KMS-11 (cell line): ENCODE data around the gene PLAAT3.
"Not testable (repeated sequence)": the region's sequence is repeated elsewhere in the genome, so short reads cannot be mapped to it uniquely, and the experiment has no call there.

ENCODE experiments used
- H2AFZ ChIP-seq: fragments of 200-600 bp; sonication (generic); 2 replicates; pipeline ENCODE4 v1.6.1; 2016; ENCODE audit warnings: antibody characterized with exemption, mixed run types, low read depth
- H3K27ac ChIP-seq: fragments of 200-600 bp; sonication (generic); 2 replicates; pipeline ENCODE4 v1.6.1; 2016; ENCODE audit warnings: mild to moderate bottlenecking, mixed run types
- H3K27me3 ChIP-seq: fragments of 200-600 bp; sonication (generic); 2 replicates; pipeline ENCODE4 v1.6.1; 2017; ENCODE audit warnings: mild to moderate bottlenecking, low read depth, mixed run types, moderate library complexity; ENCODE audit not compliant: insufficient read depth
- H3K36me3 ChIP-seq: fragments of 200-600 bp; sonication (generic); 2 replicates; pipeline ENCODE4 v1.6.1; 2017; ENCODE audit warnings: mild to moderate bottlenecking, mixed run types; ENCODE audit not compliant: insufficient read depth
- H3K4me1 ChIP-seq: fragments of 200-600 bp; sonication (generic); 2 replicates; pipeline ENCODE4 v1.6.1; 2016; ENCODE audit warnings: mild to moderate bottlenecking, low read depth, mixed run types; ENCODE audit not compliant: poor library complexity, severe bottlenecking
- H3K4me2 ChIP-seq: fragments of 200-600 bp; sonication (generic); 2 replicates; pipeline ENCODE4 v1.7.0; 2016; ENCODE audit warnings: mild to moderate bottlenecking, mixed run types
- H3K4me3 ChIP-seq: fragments of 200-600 bp; sonication (generic); IDR thresholded peaks from 2 replicates; pipeline ENCODE4 v1.6.1; 2017; ENCODE audit warnings: low read depth, low read length, mixed read lengths; ENCODE audit not compliant: insufficient read depth
- H3K79me2 ChIP-seq: fragments of 200-600 bp; sonication (generic); 2 replicates; pipeline ENCODE4 v1.6.1; 2016; ENCODE audit warnings: low read depth, mixed run types; ENCODE audit not compliant: insufficient read depth
- H3K9ac ChIP-seq: fragments of 200-600 bp; sonication (generic); 2 replicates; pipeline ENCODE4 v1.6.1; 2016; ENCODE audit warnings: mild to moderate bottlenecking, mixed run types
- H4K20me1 ChIP-seq: fragments of 200-600 bp; sonication (generic); 2 replicates; pipeline ENCODE4 v1.6.1; 2016; ENCODE audit warnings: mild to moderate bottlenecking, mixed run types; ENCODE audit not compliant: insufficient read depth
- CTCF ChIP-seq: fragments of 200-600 bp; sonication (generic); conservative IDR thresholded peaks from 2 replicates; pipeline ENCODE4 v1.6.1; 2017; ENCODE audit warnings: low read depth, mild to moderate bottlenecking, antibody characterized with exemption, low read length, moderate library complexity, mixed read lengths

Gene PLAAT3

GRCh38 chr11:63543711-63544110 lies 70.5 kb downstream of the PLAAT3 start:
- no peaks in the 10 kb centered on the region for H3K36me3 ChIP-seq
- H4K20me1 ChIP-seq, result no peaks in the 10 kb centered on the region
- peaks cover 1% of the 10 kb centered on the region for H3K4me1 ChIP-seq
- TF ChIP-seq CTCF, result no peak
- no peaks in the 10 kb centered on the region for H3K79me2 ChIP-seq
- no peak overlapping the region for H2AFZ ChIP-seq
- H3K27ac ChIP-seq, result no peak overlapping the region
- no peak overlapping the region for H3K9ac ChIP-seq
- H3K4me3 ChIP-seq, result no peak overlapping the region
- H3K4me2 ChIP-seq, result no peak overlapping the region
- H3K27me3 ChIP-seq, result no peaks in the 10 kb centered on the region

- H3K27ac ChIP-seq, H3K27me3 ChIP-seq, H3K4me2 ChIP-seq, H3K9ac ChIP-seq, H3K4me3 ChIP-seq, H2AFZ ChIP-seq, H4K20me1 ChIP-seq, H3K79me2 ChIP-seq, H3K36me3 ChIP-seq: not testable (repeated sequence)
- H3K4me1 ChIP-seq, result peaks cover 13% of the 10 kb centered on the region
Observed at GRCh38 chr11:63542506-63542905, 71.7 kb downstream of the PLAAT3 start.

GRCh38 chr11:63537293-63538101 lies 76.7 kb downstream of the PLAAT3 start:
- H3K36me3 ChIP-seq, result no peaks in the 10 kb centered on the region
- H3K4me1 ChIP-seq, result peaks cover 63% of the 10 kb centered on the region
- H3K9ac ChIP-seq, result peak overlapping the region; percentile 49
- H3K4me2 ChIP-seq, result peak overlapping the region; percentile 90
- TF ChIP-seq CTCF, result no peak
- H4K20me1 ChIP-seq, result no peaks in the 10 kb centered on the region
- H3K27me3 ChIP-seq, result no peaks in the 10 kb centered on the region
- peak overlapping the region; percentile 38; the same call in 1 of the 2 replicates for H2AFZ ChIP-seq
- H3K79me2 ChIP-seq, result no peaks in the 10 kb centered on the region
- H3K4me3 ChIP-seq, result peak overlapping the region; percentile 34
- H3K27ac ChIP-seq, result peak overlapping the region; percentile 80

- Histone ChIP-seq H3K9ac (peak within 1 kb of the TSS; percentile 49), H2AFZ (peak within 1 kb of the TSS; percentile 38), H3K36me3 (no peaks in the 10 kb centered on the region), H3K4me3 (peak within 1 kb of the TSS; percentile 34), H3K79me2 (no peaks in the 10 kb centered on the region), H4K20me1 (no peaks in the 10 kb centered on the region), H3K4me1 (peaks cover 70% of the 10 kb centered on the region), H3K27ac (peak within 1 kb of the TSS; percentile 80), H3K27me3 (no peaks in the 10 kb centered on the region), H3K4me2 (peak within 1 kb of the TSS; percentile 90)
- no peak for TF ChIP-seq CTCF
Observed at GRCh38 chr11:63536669-63537292, 77.5 kb downstream of the PLAAT3 start, which contains the start of gene PLAAT4. PLAAT4 (plus strand) TSS chr11:63536808; CDS start chr11:63536869, 61 bp downstream.
